Activated B cell treated with CpG ODN at 0.5 μM for 24 hours (primary cell): ENCODE data around the gene SLC35G6. TPM values are rescaled to one million over a fixed set of nuclear protein-coding genes. Genes with fewer than 3 reads are reported as not detected.
A peak's percentile ranks its signal among the peaks of the same experiment; 100 is the strongest.
"Not testable (repeated sequence)": the region's sequence is repeated elsewhere in the genome, so short reads cannot be mapped to it uniquely, and the experiment has no call there.

Experiments
- ATAC-seq: fragments of 200-7000 bp; cut with Tn5 transposase; one replicate; pipeline ENCODE4 v1.10.0; 2021; ENCODE audit warnings: low read depth, mild to moderate bottlenecking, moderate library complexity
- CTCF ChIA-PET: fragments of 350-600 bp; sonication (Branson Sonifier 250); formaldehyde crosslinking; loops from one replicate; lab custom pipeline; 2021; ENCODE audit warnings: antibody characterized with exemption; lab: Charles Lee
- POLR2A ChIA-PET: fragments of 350-600 bp; sonication (Branson Sonifier 250); formaldehyde crosslinking; loops from one replicate; lab custom pipeline; 2021; ENCODE audit warnings: antibody characterized with exemption; lab: Charles Lee
- DNase-seq: peaks from one replicate; pipeline ENCODE4 v3.0.0; 2022
- H3K27ac Mint-ChIP-seq: one replicate; pipeline ENCODE4 v1.8.0; 2020; ENCODE audit warnings: mixed read lengths
- H3K27me3 Mint-ChIP-seq: one replicate; pipeline ENCODE4 v1.8.0; 2021; ENCODE audit warnings: mixed read lengths
- H3K36me3 Mint-ChIP-seq: one replicate; pipeline ENCODE4 v1.8.0; 2021; ENCODE audit warnings: low read depth, mixed read lengths
- H3K4me1 Mint-ChIP-seq: one replicate; pipeline ENCODE4 v1.8.0; 2021; ENCODE audit warnings: mixed read lengths
- H3K4me3 Mint-ChIP-seq: one replicate; pipeline ENCODE4 v1.8.0; 2020; ENCODE audit warnings: mild to moderate bottlenecking, mixed read lengths
- H3K9me3 Mint-ChIP-seq: one replicate; pipeline ENCODE4 v1.8.0; 2020; ENCODE audit warnings: mixed read lengths
- CTCF ChIP-seq: fragments of 200-600 bp; IDR thresholded peaks from one replicate; pipeline ENCODE4 v1.8.0; 2022; ENCODE audit warnings: antibody characterized with exemption, mild to moderate bottlenecking
- intact Hi-C: fragments of 100-400 bp; cut with micrococcal nuclease; formaldehyde crosslinking; loops from one replicate; pipeline ENCODE4 v1.15.1; 2024
- total RNA-seq: library from RNA; stranded (reverse); gene quantifications from 2 replicates; pipeline ENCODE4 v1.2.3, GENCODE V29; 2022

SLC35G6 gene
- total RNA-seq, result not detected in 2 replicates

GRCh38 chr17:7481275-7481674, at the start of gene SLC35G6:
Gene SLC35G6, plus strand, starts transcription at chr17:7481446. Its CDS starts 71 bp downstream, at chr17:7481517.
- Mint-ChIP-seq H3K27ac (peak within 1 kb of the TSS; percentile 92), H3K36me3 (peaks cover 26% of the 10 kb centered on the region), H3K4me1 (peaks cover 71% of the 10 kb centered on the region), H3K4me3 (peak within 1 kb of the TSS; percentile 87)
- not testable (repeated sequence) for ATAC-seq, H3K27me3 Mint-ChIP-seq, DNase-seq, H3K9me3 Mint-ChIP-seq
- ChIA-PET CTCF (interaction anchor here (0.6 to 1.6 kb wide), 3 partner anchors 34 to 126 kb away, joined by 3 to 4 read pairs (median 4); partner anchors contain the start of gene TMEM95), POLR2A (interaction anchor here (0.6 to 4.6 kb wide), 6 partner anchors 26 to 206 kb away, joined by 3 to 42 read pairs (median 3); partner anchors contain the start of genes TMEM102, TMEM256 and TP53)
- intact Hi-C loops, result loop anchor here (5.0 kb wide), 1 partner anchor 229 kb away; the partner anchor contains the start of genes CTDNEP1 and ELP5

GRCh38 chr17:7432296-7432695, 49.0 kb upstream of the SLC35G6 start:
- H3K27me3 Mint-ChIP-seq, result no peaks in the 10 kb centered on the region
- no peak for TF ChIP-seq CTCF
- ATAC-seq (no peak), DNase-seq (no peak)
- POLR2A ChIA-PET, result no interaction called here
- H3K36me3 Mint-ChIP-seq, result peaks cover 1% of the 10 kb centered on the region
- intact Hi-C loops, result no loop called here
- peaks cover 20% of the 10 kb centered on the region for H3K4me1 Mint-ChIP-seq
- H3K4me3 Mint-ChIP-seq, result no peak overlapping the region
- CTCF ChIA-PET, result interaction anchor here (0.8 kb wide), 1 partner anchor 152 kb away, joined by 3 read pairs; no protein-coding TSS in a partner anchor
- no peaks in the 10 kb centered on the region for H3K9me3 Mint-ChIP-seq
- no peak overlapping the region for H3K27ac Mint-ChIP-seq

- POLR2A ChIA-PET, result interaction anchor here (0.5 to 3.9 kb wide), 32 partner anchors 8 to 390 kb away, joined by 3 to 87 read pairs (median 6); partner anchors contain the start of genes ACAP1, CD68, CHRNB1 and MPDU1
These were observed 45.3 kb upstream of the SLC35G6 start for GRCh38 chr17:7435676-7436555.

GRCh38 chr17:7436556-7437368, 44.5 kb upstream of the SLC35G6 start:
- H3K27me3 Mint-ChIP-seq, result peaks cover 21% of the 10 kb centered on the region
- POLR2A ChIA-PET, result interaction anchor here (0.9 to 3.9 kb wide), 18 partner anchors 9 to 250 kb away, joined by 3 to 87 read pairs (median 10); partner anchors contain the start of genes ACAP1, CD68, POLR2A and SENP3
- H3K4me1 Mint-ChIP-seq, result peaks cover 52% of the 10 kb centered on the region
- peaks cover 4% of the 10 kb centered on the region for H3K36me3 Mint-ChIP-seq
- intact Hi-C loops, result loop anchor here (1.0 to 5.0 kb wide), 3 partner anchors 80 to 389 kb away; no protein-coding TSS in a partner anchor
- peak overlapping the region; percentile 94 for H3K4me3 Mint-ChIP-seq
- TF ChIP-seq CTCF, result no peak
- DNase-seq (peak; percentile 74), ATAC-seq (peak; percentile 53)
- H3K27ac Mint-ChIP-seq, result peak overlapping the region; percentile 93
- CTCF ChIA-PET, result interaction anchor here (0.8 to 3.0 kb wide), 34 partner anchors 9 to 448 kb away, joined by 3 to 31 read pairs (median 4); partner anchors contain the start of genes CHRNB1, SENP3, SLC2A4 and SLC35G6
- no peaks in the 10 kb centered on the region for H3K9me3 Mint-ChIP-seq

More at GRCh38 chr17:7435676-7436555, 45.3 kb upstream of the SLC35G6 start:
- Mint-ChIP-seq H3K27ac (peak overlapping the region; percentile 93), H3K36me3 (peaks cover 4% of the 10 kb centered on the region), H3K9me3 (no peaks in the 10 kb centered on the region), H3K4me3 (peak overlapping the region; percentile 94), H3K4me1 (peaks cover 51% of the 10 kb centered on the region), H3K27me3 (peaks cover 18% of the 10 kb centered on the region)
- intact Hi-C loops, result loop anchor here (1.0 to 5.0 kb wide), 15 partner anchors 19 to 389 kb away; partner anchors contain the start of genes NEURL4, PLSCR3, POLR2A and SENP3
- no peak for TF ChIP-seq CTCF
- peak; percentile 32 for ATAC-seq
- DNase-seq, result peak; percentile 66
- CTCF ChIA-PET, result interaction anchor here (0.6 to 3.0 kb wide), 24 partner anchors 9 to 449 kb away, joined by 3 to 31 read pairs (median 5); partner anchors contain the start of genes CHRNB1, SENP3, SLC2A4 and SLC35G6
